K562 (cell line): Measurements from ENCODE around the gene HLA-B. TPM values are rescaled to one million over a fixed set of nuclear protein-coding genes. Genes with fewer than 3 reads are reported as not detected.

Experiments
- ARID1B ChIP-seq: fragments of 450-650 bp; IDR thresholded peaks from 2 replicates; pipeline ENCODE4 v1.6.1; 2016; ENCODE audit warnings: antibody characterized with exemption, mild to moderate bottlenecking, inconsistent platforms
- CHCHD3 ChIP-seq: fragments of 250-450 bp; sonication (Bioruptor Pico); IDR thresholded peaks from 2 replicates; pipeline ENCODE4 v2.1.2; 2022; ENCODE audit warnings: mild to moderate bottlenecking
- ESRRA ChIP-seq: fragments of 450-650 bp; IDR thresholded peaks from 2 replicates; pipeline ENCODE4 v1.6.1; 2014; ENCODE audit warnings: low read depth, mild to moderate bottlenecking, moderate library complexity, borderline replicate concordance
- ETV1 ChIP-seq: fragments of 450-650 bp; conservative IDR thresholded peaks from 2 replicates; pipeline ENCODE4 v1.6.1; 2016; ENCODE audit warnings: missing genetic modification characterization, control low read depth, low read depth, missing compliant biosample characterization
- FOXA1 ChIP-seq: fragments of 450-650 bp; IDR thresholded peaks from 2 replicates; pipeline ENCODE4 v1.6.1; 2016; ENCODE audit warnings: mild to moderate bottlenecking, borderline replicate concordance
- HNRNPUL1 ChIP-seq: fragments of 200-400 bp; formaldehyde crosslinking; IDR thresholded peaks from 2 replicates; pipeline ENCODE4 v1.6.1; 2017; ENCODE audit warnings: low read length
- ILK ChIP-seq: fragments of 450-650 bp; IDR thresholded peaks from 2 replicates; pipeline ENCODE4 v1.6.1; 2016; ENCODE audit warnings: missing genetic modification characterization, low read depth, mild to moderate bottlenecking, missing compliant biosample characterization, moderate library complexity, borderline replicate concordance
- IRF2 ChIP-seq: sonication (generic); formaldehyde crosslinking; IDR thresholded peaks from 2 replicates; pipeline ENCODE4 v1.8.1; 2022; ENCODE audit warnings: mild to moderate bottlenecking, missing genetic modification reagents
- MEF2D ChIP-seq: conservative IDR thresholded peaks from 2 replicates; pipeline ENCODE4 v1.6.1; 2016; ENCODE audit warnings: low read depth, missing genetic modification characterization, missing compliant biosample characterization
- NR0B1 ChIP-seq: fragments of 450-650 bp; IDR thresholded peaks from one replicate; pipeline ENCODE4 v1.6.1; 2018; ENCODE audit warnings: mild to moderate bottlenecking, moderate library complexity; ENCODE audit not compliant: partially characterized antibody
- PURB ChIP-seq: sonication (generic); formaldehyde crosslinking; IDR thresholded peaks from 2 replicates; pipeline ENCODE4 v1.9.0; 2021; ENCODE audit warnings: low read depth, mild to moderate bottlenecking, missing genetic modification reagents
- RUNX1 ChIP-seq: sonication (generic); IDR thresholded peaks from 2 replicates; pipeline ENCODE4 v1.6.1; 2016; ENCODE audit warnings: antibody characterized with exemption, low read depth
- TARDBP ChIP-seq: fragments of 450-650 bp; IDR thresholded peaks from 2 replicates; pipeline ENCODE4 v1.6.1; 2016
- ZBTB17 ChIP-seq: fragments of 450-650 bp; formaldehyde crosslinking; IDR thresholded peaks from 2 replicates; pipeline ENCODE4 v1.4.0; 2020; ENCODE audit warnings: mild to moderate bottlenecking
- ZNF143 ChIP-seq: sonication (generic); formaldehyde crosslinking; IDR thresholded peaks from 2 replicates; pipeline ENCODE4 v1.9.0; 2022; ENCODE audit warnings: mild to moderate bottlenecking, missing genetic modification reagents
- ZNF184 ChIP-seq: sonication (generic); formaldehyde crosslinking; IDR thresholded peaks from 2 replicates; pipeline ENCODE4 v1.5.0; 2020; ENCODE audit warnings: missing genetic modification reagents
- ZNF507 ChIP-seq: conservative IDR thresholded peaks from 2 replicates; pipeline ENCODE4 v1.6.1; 2017; ENCODE audit warnings: missing genetic modification characterization, missing compliant biosample characterization
- polyA plus RNA-seq, 8 experiments: library from polyadenylated mRNA; depleted of rRNA in 4 of 8; stranded (reverse) in 5 of 8; unstranded in 3 of 8; fragments of >200 nt; fragmentation: Nextera tagmentation in 2 of 8; fragmentation: Illumina TruSeq in 1 of 8; extraction: Ambion mirVana in 2 of 8; extraction: Trizol in 1 of 8; gene quantifications; 2 replicates each; pipeline versions ENCODE4 v1.2.1 to v1.2.3, GENCODE V29; 2011 to 2014; ENCODE audit warnings: inconsistent platforms in 1 of 8, missing spikeins in 1 of 8
- total RNA-seq, 7 experiments: library from RNA; depleted of rRNA in 6 of 7; stranded (reverse); fragments of >200 nt in 6 of 7; fragmentation: Illumina TruSeq in 2 of 7; extraction: Trizol in 2 of 7; gene quantifications; 2 replicates each; pipeline versions ENCODE4 v1.2.1 to v1.2.3, GENCODE V29; 2011 to 2021; ENCODE audit warnings: low replicate concordance in 1 of 7
- TF ChIP-seq, protein P1 (sequence below), 2 experiments: fragments of 450-650 bp in 1 of 2; sonication (generic) in 1 of 2; formaldehyde crosslinking; conservative IDR thresholded peaks; 2 replicates each; pipeline versions ENCODE4 v1.4.0 to v1.8.1; 2020 to 2022; ENCODE audit warnings: mild to moderate bottlenecking in 1 of 2, missing genetic modification reagents in 1 of 2
- TF ChIP-seq, protein P2 (sequence below): fragments of 450-650 bp; IDR thresholded peaks from 2 replicates; pipeline ENCODE4 v1.6.1; 2016; ENCODE audit warnings: antibody characterized with exemption
- TF ChIP-seq, protein P3 (sequence below): fragments of 250-450 bp; sonication (Bioruptor Pico); IDR thresholded peaks from 2 replicates; pipeline ENCODE4 v1.5.0; 2020; ENCODE audit warnings: mild to moderate bottlenecking
- TF ChIP-seq, protein P4 (sequence below): fragments of 200-400 bp; formaldehyde crosslinking; IDR thresholded peaks from 2 replicates; pipeline ENCODE4 v1.6.1; 2017; ENCODE audit warnings: mild to moderate bottlenecking, low read depth, low read length, moderate library complexity

Gene HLA-B
- total and polyA plus RNA-seq, 9 of the 15 experiments (the other 6 are each of a cell fraction or from before 2014, with no cell fraction given): 0.07 to 9.7 (median 0.65) TPM; not detected in 2

- TF ChIP-seq, protein P1, sequence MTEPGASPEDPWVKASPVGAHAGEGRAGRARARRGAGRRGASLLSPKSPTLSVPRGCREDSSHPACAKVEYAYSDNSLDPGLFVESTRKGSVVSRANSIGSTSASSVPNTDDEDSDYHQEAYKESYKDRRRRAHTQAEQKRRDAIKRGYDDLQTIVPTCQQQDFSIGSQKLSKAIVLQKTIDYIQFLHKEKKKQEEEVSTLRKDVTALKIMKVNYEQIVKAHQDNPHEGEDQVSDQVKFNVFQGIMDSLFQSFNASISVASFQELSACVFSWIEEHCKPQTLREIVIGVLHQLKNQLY (CRISPR knock-in tag; conservative IDR thresholded peaks at IDR 0.05): no peak
- TF ChIP-seq ZBTB17 (CRISPR knock-in tag) (peak; percentile 77; the same call in 1 of the 2 replicates), ILK (tag) (peak; percentile 53; the same call in 1 of the 2 replicates), ETV1 (peak; percentile 36), ARID1B (no peak), TARDBP (no peak), ZNF507 (no peak), ZNF184 (no peak), IRF2 (CRISPR knock-in tag) (no peak), MEF2D (0 out of 2 replicates have a peak, but pooled peaks have one; percentile 60), HNRNPUL1 (no peak), CHCHD3 (CRISPR knock-in tag) (no peak), FOXA1 (no peak), PURB (CRISPR knock-in tag) (no peak), RUNX1 (no peak), ESRRA (0 out of 2 replicates have a peak, but pooled peaks have one; percentile 51), NR0B1 (no peak), ZNF143 (no peak)
- TF ChIP-seq, protein P2, sequence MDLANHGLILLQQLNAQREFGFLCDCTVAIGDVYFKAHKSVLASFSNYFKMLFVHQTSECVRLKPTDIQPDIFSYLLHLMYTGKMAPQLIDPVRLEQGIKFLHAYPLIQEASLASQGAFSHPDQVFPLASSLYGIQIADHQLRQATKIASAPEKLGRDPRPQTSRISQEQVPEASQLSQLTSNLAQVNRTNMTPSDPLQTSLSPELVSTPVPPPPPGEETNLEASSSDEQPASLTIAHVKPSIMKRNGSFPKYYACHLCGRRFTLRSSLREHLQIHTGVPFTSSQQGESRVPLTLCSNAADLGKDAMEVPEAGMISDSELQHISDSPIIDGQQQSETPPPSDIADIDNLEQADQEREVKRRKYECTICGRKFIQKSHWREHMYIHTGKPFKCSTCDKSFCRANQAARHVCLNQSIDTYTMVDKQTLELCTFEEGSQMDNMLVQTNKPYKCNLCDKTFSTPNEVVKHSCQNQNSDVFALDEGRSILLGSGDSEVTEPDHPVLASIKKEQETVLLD: no peak
- TF ChIP-seq, protein P3, sequence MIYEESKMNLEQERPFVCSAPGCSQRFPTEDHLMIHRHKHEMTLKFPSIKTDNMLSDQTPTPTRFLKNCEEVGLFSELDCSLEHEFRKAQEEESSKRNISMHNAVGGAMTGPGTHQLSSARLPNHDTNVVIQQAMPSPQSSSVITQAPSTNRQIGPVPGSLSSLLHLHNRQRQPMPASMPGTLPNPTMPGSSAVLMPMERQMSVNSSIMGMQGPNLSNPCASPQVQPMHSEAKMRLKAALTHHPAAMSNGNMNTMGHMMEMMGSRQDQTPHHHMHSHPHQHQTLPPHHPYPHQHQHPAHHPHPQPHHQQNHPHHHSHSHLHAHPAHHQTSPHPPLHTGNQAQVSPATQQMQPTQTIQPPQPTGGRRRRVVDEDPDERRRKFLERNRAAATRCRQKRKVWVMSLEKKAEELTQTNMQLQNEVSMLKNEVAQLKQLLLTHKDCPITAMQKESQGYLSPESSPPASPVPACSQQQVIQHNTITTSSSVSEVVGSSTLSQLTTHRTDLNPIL: no peak
- TF ChIP-seq, protein P4, sequence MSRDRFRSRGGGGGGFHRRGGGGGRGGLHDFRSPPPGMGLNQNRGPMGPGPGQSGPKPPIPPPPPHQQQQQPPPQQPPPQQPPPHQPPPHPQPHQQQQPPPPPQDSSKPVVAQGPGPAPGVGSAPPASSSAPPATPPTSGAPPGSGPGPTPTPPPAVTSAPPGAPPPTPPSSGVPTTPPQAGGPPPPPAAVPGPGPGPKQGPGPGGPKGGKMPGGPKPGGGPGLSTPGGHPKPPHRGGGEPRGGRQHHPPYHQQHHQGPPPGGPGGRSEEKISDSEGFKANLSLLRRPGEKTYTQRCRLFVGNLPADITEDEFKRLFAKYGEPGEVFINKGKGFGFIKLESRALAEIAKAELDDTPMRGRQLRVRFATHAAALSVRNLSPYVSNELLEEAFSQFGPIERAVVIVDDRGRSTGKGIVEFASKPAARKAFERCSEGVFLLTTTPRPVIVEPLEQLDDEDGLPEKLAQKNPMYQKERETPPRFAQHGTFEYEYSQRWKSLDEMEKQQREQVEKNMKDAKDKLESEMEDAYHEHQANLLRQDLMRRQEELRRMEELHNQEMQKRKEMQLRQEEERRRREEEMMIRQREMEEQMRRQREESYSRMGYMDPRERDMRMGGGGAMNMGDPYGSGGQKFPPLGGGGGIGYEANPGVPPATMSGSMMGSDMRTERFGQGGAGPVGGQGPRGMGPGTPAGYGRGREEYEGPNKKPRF: no peak
Measured at GRCh38 chr6:31396422-31397152, 39.6 kb upstream of the HLA-B start (continued).
